Activated CD8-positive, alpha-beta memory T cell treated with anti-CD3 and anti-CD28 coated beads, Interleukin-2, amount 50 U/mL, for 4 hours (primary cell): ENCODE measurements around the gene PRXL2B.

ENCODE experiments used
- DNase-seq: peaks from one replicate; pipeline ENCODE4 v3.0.0-alpha.2; 2020

Gene PRXL2B

DNA sequence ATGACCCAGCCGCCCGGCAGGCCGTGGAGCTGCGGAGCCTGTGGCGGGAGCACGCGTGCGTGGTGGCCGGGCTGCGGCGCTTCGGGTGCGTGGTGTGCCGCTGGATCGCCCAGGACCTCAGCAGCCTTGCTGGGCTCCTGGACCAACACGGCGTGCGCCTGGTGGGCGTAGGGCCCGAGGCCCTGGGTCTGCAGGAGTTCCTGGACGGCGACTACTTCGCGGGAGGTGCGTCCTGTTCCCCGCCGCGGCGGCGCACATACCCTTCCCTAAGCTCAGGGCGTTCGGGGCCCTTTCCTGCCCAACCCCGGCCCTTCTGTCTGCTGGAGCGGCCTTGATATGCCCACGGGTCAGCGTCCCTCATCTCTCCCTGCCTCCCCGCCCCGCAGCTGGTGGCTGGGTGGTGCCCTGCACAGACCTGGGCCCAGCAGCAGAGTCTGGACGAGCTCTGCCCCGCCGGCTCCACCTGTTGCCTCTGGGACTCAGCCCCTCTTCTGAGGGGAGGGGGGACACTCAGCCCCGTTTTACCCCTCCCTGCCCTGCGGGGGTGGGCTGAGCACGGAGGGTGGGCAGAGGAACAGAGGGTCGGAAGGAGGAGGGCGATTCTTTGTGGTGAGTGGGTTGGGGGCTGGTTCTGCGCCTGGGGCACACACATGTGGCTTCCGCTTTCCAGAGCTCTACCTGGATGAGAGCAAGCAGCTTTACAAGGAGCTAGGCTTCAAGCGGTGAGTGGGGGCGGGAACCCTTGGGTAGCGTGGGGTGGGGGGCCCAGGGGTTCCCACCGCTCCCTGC lies 688 bp downstream of the PRXL2B start:
- peak; percentile 34 for DNase-seq

DNA sequence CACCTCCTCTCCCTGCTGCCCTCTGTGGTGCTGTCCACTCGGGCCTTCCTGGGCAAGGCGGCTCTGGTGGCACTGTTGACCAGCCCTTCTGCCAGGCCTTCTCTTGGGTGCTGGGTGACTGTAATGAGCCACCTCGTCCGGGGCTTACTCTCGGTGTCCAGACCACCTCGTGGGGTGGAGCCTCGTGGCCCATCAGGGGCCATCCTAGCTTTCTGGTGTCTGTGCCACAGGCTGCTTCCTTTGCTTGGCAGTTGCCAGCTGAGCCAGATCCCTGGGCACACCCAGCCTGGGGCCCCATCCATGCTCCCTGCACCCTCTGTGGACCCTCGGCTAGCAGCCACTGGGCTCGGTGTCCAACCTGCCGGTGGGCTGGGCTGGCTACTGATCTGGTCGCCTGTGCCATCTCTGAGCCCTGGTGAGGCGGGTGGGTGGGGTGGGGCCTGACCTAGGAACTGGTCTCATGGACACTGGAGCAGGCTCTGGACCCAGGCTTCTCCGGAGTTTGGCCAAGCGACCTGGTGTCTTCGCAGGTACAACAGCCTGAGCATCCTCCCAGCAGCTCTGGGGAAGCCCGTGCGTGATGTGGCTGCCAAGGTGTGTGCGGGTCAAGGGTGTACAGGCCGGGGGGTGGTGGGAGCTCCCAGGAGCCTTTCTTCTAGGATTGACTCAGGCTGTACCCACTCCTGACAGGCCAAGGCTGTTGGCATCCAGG lies 1.4 kb downstream of the PRXL2B start:
- no peak for DNase-seq

DNA sequence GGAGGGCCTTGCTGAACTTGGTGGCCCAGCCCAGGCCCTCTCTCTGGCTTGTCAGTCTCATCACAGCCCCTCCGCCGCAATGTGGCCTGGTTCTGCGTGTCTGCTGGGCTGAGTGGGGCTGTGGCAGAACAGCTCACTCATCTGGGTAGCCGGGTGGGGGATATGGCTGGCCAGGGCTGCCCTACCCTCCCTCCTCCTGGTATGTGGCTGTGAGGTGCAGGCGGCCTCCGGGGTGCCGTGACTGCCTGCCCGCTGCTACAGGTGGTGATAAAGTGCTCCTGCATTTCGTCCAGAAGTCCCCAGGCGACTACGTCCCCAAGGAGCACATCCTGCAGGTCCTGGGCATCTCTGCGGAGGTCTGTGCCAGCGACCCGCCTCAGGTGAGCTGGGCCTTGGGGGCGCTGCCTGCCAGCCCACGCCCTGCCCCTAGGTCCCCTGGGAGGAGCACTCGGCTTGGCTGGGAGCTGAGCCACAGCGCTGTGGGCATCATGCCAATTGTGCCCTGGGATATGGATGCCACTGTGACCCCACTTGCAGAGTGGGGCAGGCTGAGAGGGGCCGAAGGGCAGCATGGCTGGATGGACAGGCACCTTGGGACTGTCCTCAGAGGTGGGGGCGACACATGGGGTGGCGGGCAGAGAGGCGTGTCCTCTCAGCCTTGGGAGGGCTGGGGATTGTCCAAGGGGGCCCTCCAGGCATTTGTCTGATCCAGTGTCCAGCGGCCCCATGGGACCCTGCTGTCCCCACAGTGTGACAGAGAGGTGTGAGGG lies 2.3 kb downstream of the PRXL2B start:
- DNase-seq, result no peak

DNA sequence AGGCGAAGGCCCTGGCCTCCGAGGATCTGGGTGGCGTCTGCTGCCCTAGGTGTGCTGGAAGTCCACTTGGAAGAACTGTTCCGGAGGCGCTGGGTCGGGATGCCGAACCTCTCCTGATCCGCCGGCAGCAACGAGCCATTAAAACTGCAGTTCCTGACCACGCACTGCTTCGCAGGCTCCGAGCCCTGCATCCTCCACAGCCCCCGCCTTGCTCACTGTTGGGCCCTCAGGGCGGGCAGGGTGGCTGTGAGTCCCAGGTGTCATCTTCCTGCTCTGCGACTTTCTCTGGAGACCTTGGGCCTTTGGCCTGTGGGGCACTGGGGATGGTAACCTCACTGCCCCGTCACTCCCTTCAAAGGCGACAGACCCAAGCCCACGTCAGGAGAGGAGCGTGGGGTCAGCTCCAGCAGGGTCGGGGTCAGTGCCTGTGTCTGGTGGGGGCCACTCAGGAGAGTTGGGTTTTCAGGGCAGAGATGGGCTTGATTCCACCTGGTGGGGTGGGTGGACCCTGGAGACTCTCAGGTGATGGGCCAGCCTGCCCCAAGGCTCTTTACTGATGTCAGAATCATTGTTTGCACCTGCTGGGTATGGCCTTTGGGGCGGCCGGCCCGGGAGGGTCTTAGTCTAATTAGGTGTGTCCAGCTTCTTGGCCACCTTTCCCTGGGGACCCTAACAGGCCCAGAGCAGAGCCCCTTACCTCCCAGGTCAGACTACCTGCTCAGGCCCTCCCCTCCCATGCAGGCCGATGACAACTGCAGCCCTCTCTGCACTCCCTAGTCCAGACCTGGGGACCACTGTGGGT lies 3.1 kb downstream of the PRXL2B start:
- DNase-seq, result no peak

DNA sequence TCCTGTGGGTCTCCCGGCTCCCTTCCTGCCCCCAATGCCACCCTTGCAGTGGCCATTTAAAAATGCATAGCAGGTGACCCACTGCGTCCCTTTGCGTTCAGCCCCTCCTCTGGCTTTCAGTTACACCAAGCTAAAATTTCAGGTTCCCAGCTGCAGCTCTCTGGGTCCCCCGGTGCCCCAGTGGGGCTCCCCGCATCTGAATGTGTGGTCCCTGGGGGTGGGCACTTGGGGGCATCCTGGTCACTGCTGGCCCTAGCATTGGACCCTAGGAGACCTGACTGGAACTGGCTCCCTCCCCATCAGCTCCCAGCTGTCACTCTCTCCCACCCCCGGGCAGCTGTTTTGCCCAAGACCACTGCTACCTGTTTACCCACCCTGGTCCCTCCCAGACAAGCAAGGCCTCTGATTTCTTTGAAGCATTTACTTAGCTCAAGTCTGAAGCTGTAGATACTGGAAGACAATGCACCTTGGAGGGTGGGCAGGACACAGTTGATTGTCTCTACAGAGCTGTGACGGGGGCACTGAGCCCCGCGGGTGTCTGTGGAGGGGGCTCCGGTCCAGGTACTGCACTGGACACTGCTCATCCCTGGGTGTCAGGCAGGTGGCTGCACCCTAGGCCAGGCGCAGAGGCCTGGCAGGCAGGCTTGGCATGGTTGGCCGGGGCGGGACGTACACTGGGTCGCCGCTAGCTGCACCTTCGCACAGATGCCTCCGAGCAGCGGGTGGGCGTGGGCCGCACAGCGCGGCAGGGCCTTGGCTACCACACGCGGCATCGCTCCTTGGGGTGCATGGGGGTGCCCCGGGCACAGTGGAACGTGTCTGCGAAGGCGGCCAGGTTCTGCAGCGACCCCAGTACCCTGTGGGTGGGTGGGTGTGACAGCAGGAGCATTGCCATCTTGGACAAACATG lies 3.9 kb downstream of the PRXL2B start:
- peak; percentile 14 for DNase-seq

DNA sequence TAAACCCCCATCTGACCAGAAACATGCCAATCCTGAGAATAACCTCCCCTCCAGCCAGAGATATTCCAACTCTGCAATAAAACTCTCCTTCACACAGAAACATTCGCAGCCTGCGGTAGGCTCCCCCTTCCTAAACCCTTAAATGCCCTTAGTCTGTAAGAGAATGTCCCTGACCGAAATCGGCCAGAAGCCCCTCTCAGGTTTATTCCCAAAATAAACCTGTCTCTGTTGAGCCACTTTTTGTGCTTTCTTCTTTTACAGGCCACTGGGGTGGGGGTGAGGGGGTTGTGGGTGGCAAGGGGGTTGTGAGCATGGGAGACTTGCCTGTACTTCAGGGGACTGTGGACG lies 4.6 kb downstream of the PRXL2B start:
- DNase-seq, result no peak

DNA sequence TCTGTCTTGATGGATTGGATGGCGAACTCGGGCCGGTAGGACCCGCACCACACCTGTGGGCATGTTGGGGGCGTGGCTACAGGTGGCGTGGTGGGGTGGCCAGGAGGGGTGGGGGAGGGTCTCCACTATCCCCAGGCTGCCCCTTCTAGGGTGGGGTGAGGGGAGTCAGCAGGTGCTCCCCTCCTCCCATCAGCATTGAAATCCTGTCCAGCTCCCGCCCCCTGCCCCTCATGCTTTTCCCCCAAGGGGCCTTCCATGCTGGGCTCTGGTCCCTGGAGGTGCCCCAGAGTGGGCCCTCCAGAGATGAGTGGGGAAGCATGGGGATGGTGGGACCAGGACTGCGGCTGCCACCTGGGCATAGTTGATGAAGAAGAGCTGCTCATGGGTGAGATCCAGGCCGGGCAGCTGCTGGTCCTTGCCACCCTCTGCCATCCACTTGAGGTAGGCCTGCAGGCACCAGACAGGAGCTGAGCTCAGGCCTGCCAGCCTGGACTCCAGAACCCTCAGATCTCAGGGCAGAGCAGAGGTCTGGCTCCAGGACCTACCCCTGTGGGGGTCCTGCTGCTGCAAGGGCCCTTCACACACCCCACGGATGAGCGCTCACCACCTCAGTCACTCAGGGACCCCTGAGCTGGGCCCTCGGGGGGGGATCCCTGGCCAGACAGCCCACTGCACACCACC lies 5.1 kb downstream of the PRXL2B start:
- DNase-seq, result peak; percentile 11

DNA sequence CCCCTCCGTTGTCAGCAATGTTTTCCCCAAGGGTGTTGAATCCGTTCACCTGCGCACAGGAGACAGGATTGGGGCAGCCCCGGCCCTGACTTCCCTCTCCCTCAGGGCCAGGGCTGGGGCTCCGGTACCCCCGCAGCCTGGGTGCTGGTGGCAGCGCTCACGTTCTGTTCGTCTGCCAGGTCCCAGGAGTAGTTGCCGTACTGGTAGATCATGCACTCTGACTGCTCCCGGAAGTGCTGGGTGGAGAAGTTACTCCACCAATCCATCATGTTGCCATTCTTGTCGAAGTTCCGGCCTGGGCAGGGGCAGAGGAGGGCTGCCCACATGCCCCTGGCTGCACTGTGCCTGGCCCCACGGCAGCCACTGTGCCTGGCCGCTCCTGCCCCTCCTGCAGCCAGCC lies 6.1 kb downstream of the PRXL2B start:
- no peak for DNase-seq

DNA sequence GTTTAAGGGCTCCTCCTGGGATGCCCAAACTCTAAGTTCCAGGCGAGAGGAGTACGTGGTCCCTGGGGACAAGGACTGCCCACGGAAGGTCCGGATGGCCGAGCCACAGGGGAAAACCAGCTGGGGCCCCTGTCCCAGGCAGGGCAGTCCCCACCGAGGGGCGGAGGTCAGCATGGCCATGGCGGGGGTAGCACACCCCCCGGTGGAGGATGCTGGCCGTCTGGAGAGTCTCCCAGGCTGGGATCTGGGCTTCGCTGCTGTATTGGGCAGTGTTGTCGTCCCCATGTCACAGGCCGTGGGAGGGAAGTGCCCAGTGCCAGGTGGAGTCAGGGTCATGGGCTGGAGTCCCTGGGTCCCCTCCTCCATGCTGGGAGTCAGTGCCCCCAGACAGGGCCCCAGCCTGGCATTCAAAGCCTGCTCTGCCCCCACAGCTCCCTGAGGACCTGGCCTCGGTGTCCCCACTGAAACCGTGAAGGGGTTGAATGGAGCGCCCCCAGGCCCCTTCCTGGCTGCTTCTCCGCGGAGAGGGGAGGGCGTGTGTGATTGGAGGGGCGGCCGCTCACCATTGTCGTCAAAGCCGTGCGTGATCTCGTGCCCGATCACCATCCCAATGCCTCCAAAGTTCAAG lies 6.8 kb downstream of the PRXL2B start:
- DNase-seq, result no peak

DNA sequence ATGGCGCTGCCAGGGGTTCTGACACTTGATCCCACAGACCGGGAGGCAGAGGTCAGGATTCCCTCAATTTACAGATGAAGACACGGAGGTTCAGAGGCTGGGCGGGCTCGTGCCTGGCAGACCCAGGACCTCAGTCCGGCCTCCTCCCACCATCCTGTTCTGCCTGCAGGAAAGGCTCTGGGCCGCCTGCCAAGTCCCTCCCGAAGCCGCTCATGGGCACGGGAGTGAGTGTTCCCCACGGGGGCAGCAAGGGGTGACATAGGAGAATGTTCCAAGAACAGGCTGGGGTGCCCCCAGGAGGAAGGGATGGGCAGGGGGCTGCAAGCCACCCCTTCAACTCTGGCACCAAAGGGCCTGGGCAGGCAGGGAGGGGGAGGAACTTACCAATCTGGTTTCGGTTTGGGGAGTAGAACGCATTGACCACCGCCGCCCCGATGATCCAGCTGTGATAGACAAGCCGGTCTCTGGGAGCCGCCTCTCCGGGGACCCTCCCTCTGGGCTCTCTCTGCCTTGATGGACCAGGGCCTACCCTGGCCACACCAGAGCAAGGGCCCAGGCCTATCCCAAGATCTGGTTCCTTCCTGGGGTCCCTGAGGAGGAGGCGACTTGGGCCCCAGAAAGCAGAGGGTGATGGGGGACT lies 7.5 kb downstream of the PRXL2B start:
- DNase-seq, result no peak

DNA sequence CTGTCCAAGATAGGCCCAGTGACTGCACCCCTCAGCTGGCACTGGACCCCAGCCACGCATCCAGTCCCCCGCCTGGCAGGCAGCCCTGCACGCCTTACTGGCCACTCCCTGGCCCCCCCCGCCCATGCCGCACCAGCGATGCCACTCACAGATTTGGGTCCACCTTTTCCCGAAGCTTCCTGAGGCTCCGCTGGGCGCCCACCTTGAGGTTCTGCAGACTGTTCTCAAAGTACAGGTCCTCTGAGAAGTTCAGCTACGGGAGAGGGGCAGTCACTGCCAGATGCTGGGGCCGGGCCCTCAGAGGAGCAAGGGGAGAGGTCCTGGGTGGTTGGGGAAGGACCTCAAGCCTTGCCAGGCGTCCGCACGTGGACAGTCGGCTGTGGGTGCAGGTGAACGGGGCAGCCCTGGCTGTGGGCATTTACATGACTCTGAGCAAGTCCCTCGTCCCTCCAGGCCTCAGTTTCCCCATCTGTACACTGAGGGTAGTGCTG lies 8.1 kb downstream of the PRXL2B start:
- DNase-seq, result no peak

DNA sequence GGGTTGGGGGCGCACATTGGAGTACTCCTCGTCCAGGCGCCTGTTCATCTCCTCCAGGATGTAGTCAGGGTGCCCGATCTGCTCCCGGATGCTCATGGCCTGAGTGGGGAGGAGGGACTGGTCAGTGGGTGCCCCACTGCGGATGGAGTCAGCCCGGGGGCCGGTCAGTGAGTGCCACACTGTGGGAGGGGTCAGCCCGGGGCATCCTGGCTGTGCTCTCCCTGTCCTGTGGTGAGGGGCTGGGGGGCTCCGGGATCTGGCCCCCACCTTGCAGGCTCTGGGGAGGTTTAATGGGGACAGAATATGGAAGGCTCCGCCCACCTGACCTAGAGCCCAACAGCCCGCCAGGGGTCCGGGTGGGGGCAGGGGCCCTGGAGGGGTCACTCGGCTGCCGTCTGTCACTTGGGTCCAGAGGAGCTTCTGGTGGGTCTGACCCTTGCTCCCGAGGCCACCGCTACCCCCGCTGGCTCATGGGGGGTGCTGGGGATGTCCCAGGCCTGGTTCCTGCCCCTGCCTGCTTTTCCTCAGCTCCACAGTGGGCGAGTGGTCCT lies 8.8 kb downstream of the PRXL2B start:
- no peak for DNase-seq

DNA sequence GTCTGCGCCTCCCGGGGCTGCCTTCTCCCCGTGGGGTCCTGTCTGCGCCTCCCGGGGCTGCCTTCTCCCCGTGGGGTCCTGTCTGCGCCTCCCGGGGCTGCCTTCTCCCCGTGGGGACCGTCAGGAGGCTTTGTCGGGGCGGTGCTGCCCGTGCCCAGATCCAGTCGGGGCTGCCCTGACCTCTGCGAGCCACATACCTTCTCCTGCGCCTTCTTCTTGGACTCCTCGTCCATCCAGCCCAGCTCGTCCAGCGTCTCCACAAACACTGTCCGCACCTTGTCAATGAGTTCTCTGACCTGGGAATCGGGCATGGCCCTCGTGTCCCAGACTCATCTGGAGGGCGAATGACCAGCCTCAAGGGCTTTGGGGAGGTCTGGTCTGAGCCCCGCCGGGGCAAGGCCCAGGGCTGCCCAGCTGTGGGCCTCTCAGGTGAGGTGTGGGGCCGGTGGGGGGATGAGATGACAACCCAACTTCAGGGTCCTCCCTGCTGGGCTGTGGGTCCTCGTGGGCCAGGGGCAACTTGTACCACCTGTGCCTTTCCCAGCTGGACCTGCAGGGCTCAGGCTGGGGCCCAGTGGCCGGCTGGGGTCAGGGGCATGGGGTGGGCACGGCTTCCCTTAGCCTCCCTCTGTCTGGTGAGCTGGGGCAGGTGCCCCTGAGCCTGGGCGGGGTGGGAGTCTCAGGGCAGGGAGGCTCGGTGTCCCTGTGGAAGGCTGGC lies 9.4 kb downstream of the PRXL2B start:
- DNase-seq, result no peak

DNA sequence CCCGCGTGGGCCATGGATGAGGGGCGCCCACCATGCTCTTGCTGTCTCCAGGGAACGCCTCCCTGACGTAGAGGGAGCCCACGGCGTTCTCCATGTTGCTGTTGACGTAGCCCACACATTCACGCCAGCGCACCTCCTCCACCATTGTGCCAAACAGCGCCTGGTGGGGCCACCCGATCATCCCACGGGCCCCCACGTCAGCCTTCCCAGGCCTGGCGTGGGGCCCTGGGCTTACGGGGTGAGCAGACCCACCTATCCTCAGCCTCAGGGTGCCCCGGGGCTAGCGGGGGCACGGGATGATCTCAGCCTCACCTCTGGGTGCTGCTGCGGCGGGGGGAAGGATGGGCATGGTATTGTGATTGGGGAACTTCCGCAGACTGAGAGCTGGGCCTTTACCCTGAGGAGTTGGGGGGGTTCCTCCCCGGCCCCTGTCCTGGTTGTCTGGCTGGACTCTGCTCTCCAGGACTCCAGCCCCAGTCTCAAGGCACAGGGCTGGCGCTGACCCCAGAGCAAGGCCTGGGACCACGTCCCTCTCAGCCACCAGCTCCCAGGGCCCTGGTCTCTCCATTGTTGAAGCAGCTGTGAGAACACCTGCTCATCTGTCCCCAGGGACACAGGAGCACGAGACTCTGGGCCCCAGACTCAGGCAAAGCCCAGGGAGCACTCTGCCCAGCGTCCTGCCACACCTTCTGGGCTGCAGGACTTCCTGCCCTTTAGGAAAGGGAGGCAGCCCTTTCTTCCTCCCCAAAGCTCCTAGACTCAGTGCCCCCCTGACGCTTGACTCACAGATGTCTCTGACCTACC lies 10.2 kb downstream of the PRXL2B start:
- no peak for DNase-seq

DNA sequence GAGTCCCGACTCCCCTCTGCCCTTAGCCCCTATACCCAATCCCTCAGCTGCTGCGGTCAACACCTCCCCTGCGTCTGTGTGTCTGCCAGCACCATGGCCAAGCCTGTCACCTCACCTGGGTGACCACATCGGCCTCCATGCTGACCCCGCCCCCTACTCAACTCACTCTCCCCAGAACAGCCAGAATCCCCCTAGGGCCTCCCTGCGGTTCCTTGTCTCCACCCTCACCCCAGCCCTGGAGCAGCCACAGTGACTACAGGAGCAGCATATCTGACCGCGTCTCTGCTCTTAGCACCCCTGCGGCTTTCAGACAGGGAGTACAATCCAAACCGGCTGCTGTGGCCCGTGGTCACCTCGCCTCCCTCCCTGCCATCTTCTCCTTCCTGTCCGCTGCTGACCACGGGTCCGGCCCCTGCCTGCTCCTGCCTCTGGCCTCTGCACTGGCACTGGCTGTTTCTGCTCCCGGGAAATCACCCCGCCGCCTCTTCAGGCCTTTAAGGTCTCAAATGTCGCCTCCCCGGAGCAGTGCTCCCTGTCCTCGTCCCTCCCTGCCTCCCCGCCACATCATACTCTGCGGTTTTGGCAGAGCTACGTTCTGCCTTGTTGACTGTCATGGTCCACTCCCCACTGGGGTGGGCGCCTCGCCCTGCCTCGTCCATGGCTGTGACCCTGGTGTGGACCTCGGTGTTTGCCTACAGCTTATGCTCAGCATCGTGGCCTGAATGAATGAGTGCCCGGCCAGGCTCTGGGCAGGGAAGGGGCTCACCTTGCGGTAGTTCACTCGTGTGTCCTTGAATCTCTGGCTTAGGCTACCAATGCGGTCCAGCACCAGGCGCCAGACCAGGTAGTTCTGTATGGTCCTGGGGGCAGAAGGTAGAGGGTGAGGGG lies 11.1 kb downstream of the PRXL2B start:
- DNase-seq, result no peak

DNA sequence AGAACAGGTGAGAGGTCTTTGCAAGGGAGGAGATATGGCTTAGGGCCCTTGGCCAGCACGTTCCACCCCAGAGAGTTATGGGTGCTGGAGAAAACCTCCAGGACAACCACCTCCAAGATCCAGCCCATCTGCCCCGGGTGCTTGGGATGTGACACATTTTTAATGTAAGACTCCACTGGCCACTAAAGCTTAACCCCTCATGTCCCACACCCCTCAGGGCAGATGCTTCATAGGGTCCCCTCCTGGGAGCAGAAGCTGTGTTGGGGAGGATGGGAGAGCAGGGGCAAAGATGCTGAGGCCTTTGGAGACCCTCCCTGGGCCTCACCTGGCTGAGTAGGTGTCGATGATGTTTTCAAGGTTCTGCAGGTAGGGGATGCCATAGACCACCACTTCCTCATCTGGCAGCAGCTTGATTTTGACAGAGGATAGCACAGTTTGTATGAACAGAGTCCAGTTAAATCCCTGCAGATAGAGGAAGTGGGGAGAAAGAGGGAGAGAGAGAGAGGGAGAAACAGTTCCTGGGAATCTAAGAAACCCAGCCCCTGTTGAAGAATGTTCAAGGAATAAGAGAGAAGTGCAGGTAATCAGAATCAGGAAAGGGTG lies 11.9 kb downstream of the PRXL2B start:
- DNase-seq, result no peak
